Aorta (tissue), 5 donors: Measurements from ENCODE around the gene ELL. TPM values are rescaled to one million over a fixed set of nuclear protein-coding genes. Genes with fewer than 3 reads are reported as not detected.
"Not testable (repeated sequence)": the region's sequence is repeated elsewhere in the genome, so short reads cannot be mapped to it uniquely, and the experiment has no call there.

ENCODE experiments used
- ATAC-seq: fragments of 200-7000 bp; cut with Tn5 transposase; one replicate; pipeline ENCODE4 v1.9.1; 2022; ENCODE audit warnings: moderate library complexity; ENCODE audit not compliant: low FRiP score
- DNase-seq, 2 donors: peaks; one replicate each; pipeline ENCODE4 v3.0.0-alpha.2; 2020
- H3K27ac ChIP-seq, 2 donors: one replicate each; pipeline ENCODE4 v1.5.1; 2013; ENCODE audit warnings: low read length in 2 of 2, mild to moderate bottlenecking in 2 of 2, moderate library complexity in 2 of 2, control low read depth in 1 of 2, inconsistent platforms in 1 of 2, low read depth in 1 of 2
- H3K27me3 ChIP-seq, 2 donors: one replicate each; pipeline ENCODE4 v1.6.1; 2013; ENCODE audit warnings: control low read depth in 1 of 2, low read length in 1 of 2, mild to moderate bottlenecking in 1 of 2, moderate library complexity in 1 of 2; ENCODE audit not compliant: insufficient read depth in 2 of 2, control insufficient read depth in 1 of 2
- H3K36me3 ChIP-seq, 2 donors: one replicate each; pipeline ENCODE4 v1.6.1; 2013; ENCODE audit warnings: control low read depth in 1 of 2, low read length in 1 of 2, mild to moderate bottlenecking in 1 of 2; ENCODE audit not compliant: insufficient read depth in 2 of 2, control insufficient read depth in 1 of 2
- H3K4me1 ChIP-seq, 2 donors: one replicate each; pipeline ENCODE4 v1.6.1; 2013; ENCODE audit warnings: low read length in 2 of 2, control low read depth in 1 of 2, mild to moderate bottlenecking in 1 of 2, moderate library complexity in 1 of 2; ENCODE audit not compliant: insufficient read depth in 2 of 2, control insufficient read depth in 1 of 2
- H3K4me3 ChIP-seq, 2 donors: one replicate each; pipeline ENCODE4 v1.5.1; 2013; ENCODE audit warnings: low read length in 2 of 2, control low read depth in 1 of 2, mild to moderate bottlenecking in 1 of 2
- H3K9me3 ChIP-seq: one replicate; pipeline ENCODE4 v1.6.1; 2013; ENCODE audit warnings: mild to moderate bottlenecking, low read length; ENCODE audit not compliant: control insufficient read depth
- WGBS, 2 donors: extraction: QIAGEN DNeasy Blood & Tissue Kit; methylation state at CpG; one replicate each; pipeline ENCODE4 v1.1.7; 2013; 5-methylcytosine and 5-hydroxymethylcytosine counted together
- intact Hi-C, 2 donors: fragments of 100-400 bp; cut with DNase I; formaldehyde crosslinking; loops; one replicate each; pipeline versions ENCODE4 v1.14.2 to v1.15.0; 2022
- polyA plus RNA-seq, 2 donors: library from polyadenylated mRNA; stranded (reverse); fragments of 200-250 nt; gene quantifications; one replicate each; pipeline ENCODE4 v1.2.3, GENCODE V29; 2013
- total RNA-seq, 2 donors: library from RNA; stranded (reverse); fragmentation: NEBNext Ultra II Directional; extraction: Animal tissue kit (Norgen Biotek cat#: 25700); gene quantifications; one replicate each; pipeline ENCODE4 v1.2.1, GENCODE V29; 2021
- donor health status: healthy with polysubstance abuse.
- donor health status: Bipolar disorder and iron deficiency.
- donor health status: DM: no; HTN: no; CAD: no.
- donor health status: DM: no; HTN: no; CAD: no.
- donor health status: DM: yes; HTN: yes; CAD: no.

Gene ELL
- total and polyA plus RNA-seq, 4 donors, result 7.3 to 37.9 (median 21.5) TPM

- DNase-seq (no peak), ATAC-seq (no peak)
- no peaks in the 10 kb centered on the region for H3K9me3 ChIP-seq
- intact Hi-C loops, result no loop called here
- no peak overlapping the region for H3K4me3 ChIP-seq
- H3K27ac ChIP-seq, result no peak overlapping the region
- no peaks in the 10 kb centered on the region for H3K4me1 ChIP-seq
- H3K36me3 ChIP-seq, result no peaks in the 10 kb centered on the region
- H3K27me3 ChIP-seq, result no peaks in the 10 kb centered on the region
- WGBS, 2 donors, result 65 to 67% methylated on average over 6 of the region's 6 CpGs
These were observed 29.8 kb upstream of the ELL start for GRCh38 chr19:18551631-18552030.

DNA sequence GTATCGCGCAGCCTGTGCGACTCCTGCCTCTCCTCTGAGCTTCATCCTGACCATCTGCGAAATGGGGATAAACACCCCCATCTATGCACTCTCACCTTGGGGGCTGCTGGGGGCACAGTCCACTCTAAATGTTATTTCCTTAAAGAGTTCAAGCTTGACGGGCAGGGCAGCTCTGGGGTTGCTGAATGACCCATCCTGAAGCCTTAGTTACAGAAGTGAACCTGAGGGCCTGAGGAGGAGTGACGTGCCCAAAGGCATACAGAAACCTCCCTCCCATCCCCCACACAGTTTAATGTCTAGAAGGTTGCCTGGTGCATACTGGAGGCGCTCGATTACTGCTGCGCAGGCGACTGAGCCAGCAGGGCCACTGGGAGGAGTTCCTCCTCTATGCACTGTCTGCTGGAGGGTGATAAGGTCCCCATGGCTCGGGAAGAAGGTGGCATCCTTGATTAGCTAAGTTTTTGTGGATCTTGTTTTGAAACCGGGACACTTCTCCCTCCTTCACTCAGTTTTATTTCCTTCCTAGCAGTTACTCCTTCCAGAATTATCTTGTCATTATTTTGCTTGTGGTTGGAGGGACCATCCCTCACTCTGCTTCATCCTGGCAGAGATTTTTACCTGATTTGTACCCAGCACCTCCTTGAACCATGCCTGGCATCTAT is 22.1 kb upstream of the ELL start:
- Histone ChIP-seq H3K4me3 (peak overlapping the region; percentile 97 to 99), H3K9me3 (no peaks in the 10 kb centered on the region), H3K4me1 (no peaks in the 10 kb centered on the region), H3K27me3 (no peaks in the 10 kb centered on the region), H3K27ac (no peak overlapping the region), H3K36me3 (no peaks in the 10 kb centered on the region)
- ATAC-seq (peak; percentile 62), DNase-seq (peak in 1 of 2 donors; percentile 79)
- 17 to 18% methylated on average over 9 to 12 of the region's 12 CpGs for WGBS, 2 donors
- intact Hi-C loops, result loop anchor here in 1 of 2 donors (1.0 kb wide), 1 partner anchor 12 kb away; no protein-coding TSS in a partner anchor

DNA sequence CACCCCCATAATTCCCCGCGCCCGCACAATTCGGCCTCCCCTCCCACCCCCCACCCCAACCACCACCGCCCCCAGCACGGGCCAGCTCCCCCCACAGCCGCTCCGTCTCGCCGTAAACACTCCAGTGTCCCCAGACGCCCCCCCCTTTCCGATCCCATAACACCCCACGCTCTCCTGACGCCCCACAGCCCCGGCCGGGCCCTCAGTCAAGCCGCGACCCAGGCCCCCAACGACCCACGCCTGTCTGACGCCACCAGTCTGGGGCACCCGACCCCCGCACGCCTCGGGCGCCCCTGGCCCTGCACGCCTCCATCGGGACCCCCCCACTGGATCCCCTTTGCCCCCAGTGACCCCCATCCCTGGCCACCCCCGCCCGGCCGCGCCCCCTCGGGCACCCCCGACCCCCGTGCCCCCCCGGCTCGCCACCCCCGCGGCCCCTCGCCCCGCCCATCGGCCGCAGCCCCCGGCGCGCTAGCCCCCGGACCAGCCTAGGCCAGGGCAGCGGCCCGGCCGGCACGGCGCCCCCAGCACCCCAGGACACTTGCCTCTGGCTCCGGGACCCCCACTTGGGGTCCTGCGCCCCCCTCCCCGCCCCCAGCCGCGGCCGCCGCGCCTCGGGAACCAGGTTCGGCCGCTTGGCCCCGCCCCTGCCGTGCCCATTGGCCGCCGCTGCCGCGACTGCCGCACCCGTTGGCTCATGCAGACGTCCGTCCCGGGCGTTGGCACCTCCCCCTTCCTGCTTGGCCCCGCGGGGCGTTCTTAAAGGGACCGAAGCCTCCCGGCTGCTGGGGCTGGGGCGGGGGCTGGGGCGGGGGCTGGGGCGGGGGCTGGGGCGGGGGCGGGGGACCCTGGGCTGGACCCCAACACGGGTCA is 21.3 kb upstream of the ELL start, which contains the start of gene FKBP8:
Gene FKBP8 (minus strand): TSS at position 633 of the 873 bp plus-strand sequence. CDS start 1,603 bp downstream, outside the sequence.
- no peaks in the 10 kb centered on the region for H3K9me3 ChIP-seq
- intact Hi-C loops, result loop anchor here in 1 of 2 donors (1.0 kb wide), 1 partner anchor 13 kb away; no protein-coding TSS in a partner anchor
- 1% methylated on average over 48 to 86 of the region's 86 CpGs for WGBS, 2 donors
- H3K36me3 ChIP-seq, result peaks cover 0 to under 1% of the 10 kb centered on the region in 2 donors
- no peaks in the 10 kb centered on the region for H3K4me1 ChIP-seq
- peak within 1 kb of the TSS; percentile 97 to 99 for H3K4me3 ChIP-seq
- H3K27ac ChIP-seq, result peak within 1 kb of the TSS; percentile 33 to 72
- ATAC-seq (peak; percentile 96), DNase-seq (peak; percentile 98)
- no peaks in the 10 kb centered on the region for H3K27me3 ChIP-seq

GRCh38 chr19:18541992-18542940 is 20.4 kb upstream of the ELL start:
- ATAC-seq (peak; percentile 8), DNase-seq (no peak)
- Histone ChIP-seq H3K36me3 (peaks cover 0 to 4% of the 10 kb centered on the region in 2 donors), H3K27me3 (no peaks in the 10 kb centered on the region), H3K27ac (peak overlapping the region in 1 of 2 donors; percentile 1), H3K4me1 (no peaks in the 10 kb centered on the region), H3K9me3 (no peaks in the 10 kb centered on the region), H3K4me3 (peak overlapping the region; percentile 97 to 99)
- intact Hi-C loops, result no loop called here
- 15 to 17% methylated on average over 11 of the region's 11 CpGs for WGBS, 2 donors

DNA sequence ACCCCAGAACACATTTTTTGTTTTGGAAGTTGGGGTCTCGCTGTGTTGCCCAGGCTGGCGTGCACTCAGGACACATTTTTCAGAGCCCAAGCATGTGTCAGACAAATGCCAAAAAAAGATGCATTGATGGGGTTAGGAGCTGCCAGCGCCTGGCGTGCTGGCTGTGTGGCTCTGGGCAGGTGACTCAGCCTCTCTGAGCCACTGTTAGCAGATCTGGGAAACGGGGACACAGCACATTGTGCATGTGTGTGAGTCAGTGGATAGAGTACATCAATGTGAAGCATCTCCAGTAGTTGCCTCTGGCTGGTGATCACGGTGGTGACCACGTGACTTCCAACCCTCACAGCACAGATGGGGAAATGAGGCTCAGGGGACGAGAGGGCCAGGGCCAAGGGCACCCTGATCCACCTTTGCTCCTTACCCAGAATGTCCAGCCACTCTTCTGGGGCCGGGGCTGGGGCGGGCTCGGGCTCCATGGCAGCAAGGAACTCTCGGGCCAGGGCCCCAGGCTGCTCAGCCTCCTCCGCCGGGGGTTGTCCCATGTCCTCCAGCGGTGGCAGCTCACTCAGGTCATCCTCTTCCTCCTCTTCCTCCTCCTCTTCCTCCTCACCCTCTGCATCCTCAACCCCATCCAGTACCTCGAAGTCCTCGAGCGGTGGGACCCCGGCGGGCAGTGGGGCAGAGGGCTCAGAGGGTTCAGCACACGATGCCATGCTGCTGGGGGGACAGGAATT is 19.6 kb upstream of the ELL start:
- Histone ChIP-seq H3K4me3 (no peak overlapping the region), H3K4me1 (no peaks in the 10 kb centered on the region), H3K9me3 (no peaks in the 10 kb centered on the region), H3K27ac (no peak overlapping the region), H3K27me3 (no peaks in the 10 kb centered on the region), H3K36me3 (peaks cover 0 to 6% of the 10 kb centered on the region in 2 donors)
- WGBS, 2 donors, result 78% methylated on average over 19 to 21 of the region's 21 CpGs
- ATAC-seq (no peak), DNase-seq (no peak)
- intact Hi-C loops, result no loop called here

GRCh38 chr19:18540200-18540599 is 18.3 kb upstream of the ELL start:
- intact Hi-C loops, ATAC-seq, DNase-seq, H3K4me1 ChIP-seq, H3K27me3 ChIP-seq, H3K9me3 ChIP-seq, H3K27ac ChIP-seq, H3K36me3 ChIP-seq, H3K4me3 ChIP-seq: not testable (repeated sequence)
- 94 to 100% methylated on average over 1 of the region's 1 CpG for WGBS, 2 donors

DNA sequence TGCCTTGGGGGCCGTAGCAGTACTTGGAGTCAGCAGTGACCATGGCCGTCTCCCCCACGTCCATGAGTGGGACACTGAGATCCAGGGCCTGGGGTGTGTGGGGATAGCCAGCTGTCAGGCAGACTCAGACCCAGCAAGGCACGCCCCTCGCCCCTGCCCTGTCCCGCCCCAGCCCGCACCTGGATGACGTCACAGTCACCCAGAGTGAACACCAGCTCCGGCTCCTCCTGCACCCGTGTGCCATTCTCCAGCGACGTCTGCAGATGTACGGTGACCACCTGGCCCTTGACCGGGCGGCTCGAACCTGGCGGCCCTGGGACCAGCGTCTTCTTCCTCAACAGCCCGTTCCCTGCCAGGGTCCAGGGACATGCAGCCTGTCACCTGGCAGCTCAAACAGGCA is 17.5 kb upstream of the ELL start:
- Histone ChIP-seq H3K27me3 (no peaks in the 10 kb centered on the region), H3K4me3 (no peak overlapping the region), H3K36me3 (peaks cover 0 to 6% of the 10 kb centered on the region in 2 donors), H3K9me3 (no peaks in the 10 kb centered on the region), H3K27ac (no peak overlapping the region), H3K4me1 (no peaks in the 10 kb centered on the region)
- DNase-seq (no peak), ATAC-seq (no peak)
- intact Hi-C loops, result no loop called here
- WGBS, 2 donors, result 94 to 95% methylated on average over 18 to 19 of the region's 19 CpGs
